GM12892 (cell line): ENCODE measurements around the gene CD93.

Source experiments
- POLR2A ChIP-seq: IDR thresholded peaks from 2 replicates; pipeline ENCODE4 v1.6.1; 2011; ENCODE audit warnings: low read depth, low read length, control low read depth
- POLR2AphosphoS5 ChIP-seq: IDR thresholded peaks from 2 replicates; pipeline ENCODE4 v1.6.1; 2011; ENCODE audit warnings: low read depth, low read length, control low read depth

DNA sequence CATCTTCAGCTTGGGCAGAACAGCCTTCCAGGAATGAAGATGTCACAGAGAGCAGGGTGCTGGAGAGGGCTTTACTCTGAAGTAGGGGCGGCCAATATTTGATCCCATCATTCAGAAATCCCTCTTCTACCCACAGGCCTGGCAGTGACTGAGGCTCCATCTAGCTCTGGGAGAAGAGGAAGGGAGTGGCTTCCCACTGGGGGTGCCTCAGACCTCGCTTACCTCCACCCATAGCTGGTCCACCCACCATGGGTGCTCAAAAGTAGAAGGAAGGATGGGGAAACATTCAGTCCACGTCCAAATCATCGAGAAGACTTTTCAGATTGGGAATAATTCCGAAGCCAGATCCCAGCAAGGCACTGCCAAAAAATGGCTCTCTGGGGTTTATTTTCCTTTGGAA lies 24.9 kb downstream of the CD93 start:
- TF ChIP-seq POLR2A: no peak
- TF ChIP-seq POLR2AphosphoS5: no peak
